BLaER1 treated with 17β-estradiol and CSF1 and Interleukin-3, amounts not matched to agents 10 nM and 100 nM (cell line): Measurements from ENCODE around the gene SIPA1.
A peak's percentile ranks its signal among the peaks of the same experiment; 100 is the strongest.

ENCODE experiments used
- H3K27ac ChIP-seq, 11 experiments: shearing (Covaris generic); formaldehyde crosslinking; 2 replicates each; pipeline ENCODE4 v1.8.1; 2022
- H3K27me3 ChIP-seq, 11 experiments: shearing (Covaris generic); formaldehyde crosslinking; 2 replicates each; pipeline ENCODE4 v1.8.1; 2022
- H3K36me3 ChIP-seq, 11 experiments: shearing (Covaris generic); formaldehyde crosslinking; 2 replicates each; pipeline ENCODE4 v1.8.1; 2022
- H3K4me1 ChIP-seq, 10 experiments: shearing (Covaris generic); formaldehyde crosslinking; 2 replicates each; pipeline ENCODE4 v1.8.1; 2022
- H3K4me2 ChIP-seq, 11 experiments: shearing (Covaris generic); formaldehyde crosslinking; 2 replicates each; pipeline ENCODE4 v1.8.1; 2022
- H3K4me3 ChIP-seq, 10 experiments: shearing (Covaris generic); formaldehyde crosslinking; 2 replicates each; pipeline ENCODE4 v1.8.1; 2022
- H3K9ac ChIP-seq, 11 experiments: shearing (Covaris generic); formaldehyde crosslinking; 2 replicates each; pipeline ENCODE4 v1.8.1; 2022
- H3K9me3 ChIP-seq, 11 experiments: shearing (Covaris generic); formaldehyde crosslinking; replicated peaks in 1 of 11; 2 replicates each; pipeline ENCODE4 v1.8.1; 2022
- H4K20me1 ChIP-seq, 11 experiments: shearing (Covaris generic); formaldehyde crosslinking; 2 replicates each; pipeline ENCODE4 v1.8.1; 2022
- Cebpa-rat ChIP-seq, 11 experiments: shearing (Covaris generic); IDR thresholded peaks; 2 replicates each; pipeline ENCODE4 v1.8.1; 2022

SIPA1 gene

DNA sequence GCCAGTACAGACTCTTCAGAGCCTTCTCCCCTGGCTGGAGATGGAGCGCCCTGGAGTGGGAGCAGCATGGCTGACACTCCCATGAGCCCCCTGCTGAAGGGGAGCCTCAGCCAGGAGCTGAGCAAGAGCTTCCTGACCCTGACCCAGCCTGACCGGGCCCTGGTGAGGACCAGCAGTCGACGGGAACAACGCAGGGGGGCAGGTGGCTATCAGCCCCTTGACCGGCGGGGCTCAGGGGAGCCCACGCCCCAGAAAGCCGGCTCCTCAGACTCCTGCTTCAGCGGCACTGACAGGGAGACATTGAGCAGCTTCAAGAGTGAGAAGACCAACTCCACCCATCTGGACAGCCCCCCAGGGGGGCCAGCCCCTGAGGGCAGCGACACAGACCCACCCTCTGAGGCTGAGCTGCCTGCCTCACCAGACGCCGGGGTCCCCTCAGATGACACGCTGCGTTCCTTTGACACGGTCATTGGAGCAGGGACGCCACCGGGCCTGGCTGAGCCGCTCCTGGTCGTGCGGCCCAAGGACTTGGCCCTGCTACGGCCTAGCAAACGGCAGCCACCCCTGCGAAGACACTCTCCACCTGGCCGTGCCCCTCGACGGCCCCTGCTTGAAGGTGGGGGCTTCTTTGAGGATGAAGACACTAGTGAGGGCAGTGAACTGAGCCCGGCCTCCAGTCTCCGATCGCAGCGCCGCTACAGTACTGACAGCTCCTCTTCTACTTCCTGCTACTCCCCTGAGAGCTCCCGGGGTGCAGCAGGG lies 19.7 kb upstream of the SIPA1 start:
- peak overlapping the region in 5 of 11 experiments; percentile 8 to 53 (median 32); a peak in 7 of 22 replicates for H3K27ac ChIP-seq
- TF ChIP-seq Cebpa-rat (IDR thresholded peaks at IDR 0.05) = no peak
- H3K27me3 ChIP-seq = no peaks in the 10 kb centered on the region
- H3K9ac ChIP-seq = peak overlapping the region; percentile 76 to 93 (median 89); a peak in 21 of 22 replicates
- peaks cover 58 to 65% (median 63%) of the 10 kb centered on the region in 11 experiments for H3K36me3 ChIP-seq
- peak overlapping the region in 10 of 11 experiments; percentile 91 to 100 (median 98); a peak in 18 of 22 replicates for H3K4me2 ChIP-seq
- peaks cover 25 to 37% (median 31%) of the 10 kb centered on the region in 10 experiments for H3K4me1 ChIP-seq
- H3K9me3 ChIP-seq = no peaks in the 10 kb centered on the region
- H4K20me1 ChIP-seq = peaks cover 8 to 80% (median 66%) of the 10 kb centered on the region in 11 experiments; a peak in 21 of 22 replicates
- peak overlapping the region in 6 of 10 experiments; percentile 2 to 98 (median 91); a peak in 3 of 20 replicates for H3K4me3 ChIP-seq

GRCh38 chr11:65618763-65619162 lies 19.1 kb upstream of the SIPA1 start:
- H3K27ac ChIP-seq = peak overlapping the region in 4 of 11 experiments; percentile 20 to 53 (median 35); a peak in 6 of 22 replicates
- peak overlapping the region in 2 of 10 experiments; percentile 2 to 90; a peak in 1 of 20 replicates for H3K4me3 ChIP-seq
- no peak for TF ChIP-seq Cebpa-rat (IDR thresholded peaks at IDR 0.05)
- peak overlapping the region; percentile 48 to 93 (median 89); a peak in 20 of 22 replicates for H3K9ac ChIP-seq
- peak overlapping the region in 9 of 11 experiments; percentile 46 to 100 (median 98); a peak in 17 of 22 replicates for H3K4me2 ChIP-seq
- H3K36me3 ChIP-seq = peaks cover 64 to 71% (median 69%) of the 10 kb centered on the region in 11 experiments
- H3K4me1 ChIP-seq = peaks cover 24 to 34% (median 29%) of the 10 kb centered on the region in 10 experiments
- H3K9me3 ChIP-seq = no peaks in the 10 kb centered on the region
- peaks cover 6 to 80% (median 65%) of the 10 kb centered on the region in 11 experiments; a peak in 21 of 22 replicates for H4K20me1 ChIP-seq
- H3K27me3 ChIP-seq = no peaks in the 10 kb centered on the region

DNA sequence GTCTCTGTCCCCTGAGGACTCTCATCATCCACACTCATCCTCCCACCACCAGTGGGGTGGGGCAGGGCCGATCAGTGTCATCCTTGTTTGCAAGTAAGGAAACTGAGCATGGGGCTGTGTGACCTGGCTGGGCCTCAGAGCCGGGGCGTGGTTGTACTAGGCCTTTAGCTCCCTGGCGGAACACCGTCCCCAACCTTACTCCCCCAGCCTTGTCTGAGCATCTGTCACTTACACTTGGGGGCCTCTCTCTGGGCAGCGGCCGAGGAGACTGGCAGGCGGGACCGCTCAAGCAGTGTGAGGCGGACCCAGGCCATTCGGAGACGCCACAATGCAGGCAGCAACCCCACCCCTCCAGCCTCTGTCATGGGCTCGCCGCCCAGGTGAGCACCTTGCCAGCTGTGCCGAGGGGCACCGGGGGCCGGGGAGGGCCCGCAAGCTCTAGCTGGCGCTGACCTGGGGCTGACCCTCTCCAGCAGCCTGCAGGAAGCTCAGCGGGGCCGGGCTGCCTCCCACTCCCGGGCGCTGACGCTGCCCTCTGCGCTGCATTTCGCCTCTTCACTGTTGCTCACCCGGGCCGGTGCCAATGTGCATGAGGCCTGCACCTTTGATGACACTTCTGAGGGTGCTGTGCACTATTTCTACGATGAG lies 18.5 kb upstream of the SIPA1 start:
- H3K27ac ChIP-seq = no peak overlapping the region
- no peaks in the 10 kb centered on the region for H3K9me3 ChIP-seq
- H3K9ac ChIP-seq = peak overlapping the region; percentile 48 to 93 (median 89); a peak in 15 of 22 replicates
- H3K4me1 ChIP-seq = peaks cover 24 to 40% (median 34%) of the 10 kb centered on the region in 10 experiments
- peaks cover 71 to 78% (median 75%) of the 10 kb centered on the region in 11 experiments for H3K36me3 ChIP-seq
- no peak for TF ChIP-seq Cebpa-rat (IDR thresholded peaks at IDR 0.05)
- H4K20me1 ChIP-seq = peaks cover 6 to 86% (median 72%) of the 10 kb centered on the region in 11 experiments; a peak in 21 of 22 replicates
- H3K27me3 ChIP-seq = no peaks in the 10 kb centered on the region
- H3K4me3 ChIP-seq = no peak overlapping the region
- peak overlapping the region in 4 of 11 experiments; percentile 46 to 98 (median 94); a peak in 5 of 22 replicates for H3K4me2 ChIP-seq

DNA sequence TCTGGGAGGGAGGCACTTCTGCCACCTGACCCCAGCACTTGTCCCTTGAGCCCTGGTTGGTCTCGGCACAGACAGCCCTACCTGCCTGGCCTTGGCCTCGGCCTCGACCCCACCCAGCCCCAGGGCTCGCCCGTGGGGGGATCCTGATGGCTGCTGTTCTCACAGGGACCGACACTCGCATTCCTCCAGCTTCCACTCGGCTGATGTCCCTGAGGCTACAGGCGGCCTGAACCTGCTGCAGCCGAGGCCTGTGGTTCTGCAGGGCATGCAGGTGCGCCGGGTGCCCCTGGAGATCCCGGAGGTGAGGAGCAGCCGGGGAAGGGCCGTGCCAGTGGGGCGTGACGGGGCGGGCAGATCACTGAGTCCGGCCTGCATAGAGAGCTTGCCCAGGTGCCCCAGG lies 17.2 kb upstream of the SIPA1 start:
- H4K20me1 ChIP-seq = peaks cover 6 to 97% (median 81%) of the 10 kb centered on the region in 11 experiments; a peak in 21 of 22 replicates

GRCh38 chr11:65621460-65621859 lies 16.4 kb upstream of the SIPA1 start:
- Histone ChIP-seq H3K4me1 (peaks cover 24 to 57% (median 48%) of the 10 kb centered on the region in 10 experiments), H3K27ac (no peak overlapping the region), H3K36me3 (peaks cover 84 to 96% (median 92%) of the 10 kb centered on the region in 11 experiments), H3K9ac (0 out of 22 replicates have a peak overlapping the region, but pooled peaks of 1 of the 11 experiments have one; percentile 29), H4K20me1 (peaks cover 9 to 98% (median 81%) of the 10 kb centered on the region in 11 experiments; a peak in 21 of 22 replicates), H3K27me3 (no peaks in the 10 kb centered on the region), H3K4me2 (no peak overlapping the region), H3K4me3 (no peak overlapping the region), H3K9me3 (no peaks in the 10 kb centered on the region)
- no peak for TF ChIP-seq Cebpa-rat (IDR thresholded peaks at IDR 0.05)

More for the DNA sequence above, 17.2 kb upstream of the SIPA1 start:
- Histone ChIP-seq H3K9ac (peak overlapping the region in 2 of 11 experiments; percentile 10 to 84; a peak in 1 of 22 replicates), H3K4me2 (no peak overlapping the region), H3K4me1 (peaks cover 24 to 52% (median 43%) of the 10 kb centered on the region in 10 experiments), H3K27ac (no peak overlapping the region), H3K36me3 (peaks cover 78 to 89% (median 85%) of the 10 kb centered on the region in 11 experiments), H3K9me3 (no peaks in the 10 kb centered on the region), H3K4me3 (no peak overlapping the region), H3K27me3 (no peaks in the 10 kb centered on the region)
- TF ChIP-seq Cebpa-rat (IDR thresholded peaks at IDR 0.05) = no peak

DNA sequence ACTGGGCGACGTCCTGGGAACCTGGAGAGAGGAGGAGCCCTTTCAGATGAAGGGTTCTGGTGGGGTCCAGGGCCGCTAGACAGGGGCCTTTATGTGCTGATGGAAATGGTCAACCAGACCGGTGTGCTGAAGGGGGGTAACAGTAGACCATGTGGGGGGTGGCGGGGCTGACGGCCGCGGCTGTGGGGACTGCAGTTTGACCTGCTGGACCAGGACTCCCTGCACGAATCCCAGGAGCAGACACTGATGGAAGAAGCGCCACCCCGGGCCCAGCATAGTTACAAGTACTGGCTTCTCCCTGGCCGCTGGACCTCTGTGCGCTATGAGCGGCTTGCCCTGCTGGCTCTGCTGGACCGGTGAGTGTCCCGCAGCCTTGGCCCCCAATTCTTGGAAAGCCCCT lies 15.9 kb upstream of the SIPA1 start:
- Histone ChIP-seq H3K36me3 (peaks cover 89 to 98% (median 95%) of the 10 kb centered on the region in 11 experiments), H3K27ac (no peak overlapping the region), H3K4me2 (no peak overlapping the region), H3K27me3 (no peaks in the 10 kb centered on the region), H3K4me3 (no peak overlapping the region), H3K9ac (no peak overlapping the region), H4K20me1 (peaks cover 11 to 98% (median 79%) of the 10 kb centered on the region in 11 experiments; a peak in 21 of 22 replicates), H3K4me1 (peaks cover 18 to 53% (median 42%) of the 10 kb centered on the region in 10 experiments), H3K9me3 (no peaks in the 10 kb centered on the region)
- TF ChIP-seq Cebpa-rat (IDR thresholded peaks at IDR 0.05) = no peak

GRCh38 chr11:65623177-65623576 lies 14.7 kb upstream of the SIPA1 start:
- H3K9ac ChIP-seq = peak overlapping the region in 2 of 11 experiments; percentile 10 to 35; a peak in 1 of 22 replicates
- H3K4me1 ChIP-seq = peaks cover 7 to 41% (median 31%) of the 10 kb centered on the region in 10 experiments; a peak in 18 of 20 replicates
- peaks cover 90 to 98% (median 95%) of the 10 kb centered on the region in 11 experiments for H3K36me3 ChIP-seq
- H3K27me3 ChIP-seq = no peaks in the 10 kb centered on the region
- no peak overlapping the region for H3K27ac ChIP-seq
- peaks cover 4 to 95% (median 67%) of the 10 kb centered on the region in 11 experiments; a peak in 20 of 22 replicates for H4K20me1 ChIP-seq
- no peak for TF ChIP-seq Cebpa-rat (IDR thresholded peaks at IDR 0.05)
- no peaks in the 10 kb centered on the region for H3K9me3 ChIP-seq
- no peak overlapping the region for H3K4me3 ChIP-seq
- H3K4me2 ChIP-seq = no peak overlapping the region

DNA sequence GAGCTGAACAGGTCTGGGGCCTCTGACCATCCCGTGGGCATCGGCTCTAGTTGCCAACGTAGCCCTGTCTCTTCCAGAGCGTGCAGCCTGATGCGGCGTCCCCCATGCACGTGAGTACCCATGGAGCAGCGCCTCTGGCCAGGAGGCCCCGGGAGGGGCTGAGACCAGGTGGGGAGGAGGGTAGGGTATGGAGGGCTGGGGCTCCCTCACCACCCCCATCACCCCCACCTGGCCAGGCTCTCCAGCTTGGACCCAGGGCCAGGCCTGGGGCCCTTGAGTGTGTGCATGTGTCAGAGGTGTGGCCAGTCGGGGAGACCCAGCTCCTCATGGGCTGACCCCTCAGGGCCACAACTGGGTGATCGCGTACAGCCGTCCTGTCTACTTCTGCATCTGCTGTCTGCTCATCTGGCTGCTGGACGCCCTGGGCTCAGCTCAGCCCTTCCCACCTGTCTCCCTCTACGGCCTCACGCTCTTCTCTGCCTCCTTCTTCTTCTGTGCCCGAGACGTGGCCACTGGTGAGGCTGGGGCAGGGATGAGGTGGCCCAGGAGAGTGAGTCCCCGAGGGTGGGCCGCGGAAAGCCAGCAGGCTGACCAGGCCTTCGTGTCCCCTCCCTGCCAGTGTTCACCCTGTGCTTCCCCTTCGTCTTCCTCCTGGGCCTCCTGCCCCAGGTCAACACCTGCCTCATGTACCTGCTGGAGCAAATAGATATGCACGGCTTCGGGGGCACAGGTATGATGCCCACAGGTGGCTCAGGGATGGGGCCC lies 13.9 kb upstream of the SIPA1 start:
- no peak for TF ChIP-seq Cebpa-rat (IDR thresholded peaks at IDR 0.05)
- Histone ChIP-seq H3K9me3 (no peaks in the 10 kb centered on the region), H4K20me1 (peaks cover 4 to 92% (median 59%) of the 10 kb centered on the region in 11 experiments; a peak in 20 of 22 replicates), H3K4me3 (no peak overlapping the region), H3K27ac (no peak overlapping the region), H3K36me3 (peaks cover 90 to 98% (median 95%) of the 10 kb centered on the region in 11 experiments), H3K27me3 (no peaks in the 10 kb centered on the region), H3K4me2 (peak overlapping the region in 3 of 11 experiments; percentile 23 to 48 (median 47); a peak in 3 of 22 replicates), H3K4me1 (peaks cover 0 to 32% (median 22%) of the 10 kb centered on the region in 10 experiments; a peak in 14 of 20 replicates), H3K9ac (peak overlapping the region in 6 of 11 experiments; percentile 8 to 51 (median 31); a peak in 6 of 22 replicates)
